Stomach smooth muscle (tissue), 2 donors: Measurements from ENCODE around the gene MED12L.

Experiments
- H3K27ac ChIP-seq: one replicate; pipeline ENCODE4 v1.7.0; 2013; ENCODE audit warnings: mild to moderate bottlenecking, low read length, inconsistent platforms
- H3K27me3 ChIP-seq, 2 donors: one replicate each; pipeline ENCODE4 v1.7.0; 2013; ENCODE audit warnings: low read length in 2 of 2; ENCODE audit not compliant: insufficient read depth in 2 of 2, control insufficient read depth in 1 of 2
- H3K36me3 ChIP-seq, 2 donors: one replicate each; pipeline ENCODE4 v1.7.0; 2013; ENCODE audit warnings: low read length in 2 of 2; ENCODE audit not compliant: control insufficient read depth in 2 of 2, insufficient read depth in 2 of 2
- H3K4me1 ChIP-seq: one replicate; pipeline ENCODE4 v1.7.0; 2013; ENCODE audit warnings: low read length; ENCODE audit not compliant: control insufficient read depth, insufficient read depth
- H3K4me3 ChIP-seq, 2 donors: one replicate each; pipeline ENCODE4 v1.7.0; 2013; ENCODE audit warnings: low read length in 2 of 2
- H3K9ac ChIP-seq, 2 donors: one replicate each; pipeline ENCODE4 v1.7.0; 2013; ENCODE audit warnings: low read length in 2 of 2, mild to moderate bottlenecking in 1 of 2
- H3K9me3 ChIP-seq, 2 donors: one replicate each; pipeline ENCODE4 v1.7.0; 2013; ENCODE audit warnings: low read length in 2 of 2; ENCODE audit not compliant: control insufficient read depth in 2 of 2
- donor health status: healthy.
- donor health status: Pancreatic carcinoma.

MED12L gene

DNA sequence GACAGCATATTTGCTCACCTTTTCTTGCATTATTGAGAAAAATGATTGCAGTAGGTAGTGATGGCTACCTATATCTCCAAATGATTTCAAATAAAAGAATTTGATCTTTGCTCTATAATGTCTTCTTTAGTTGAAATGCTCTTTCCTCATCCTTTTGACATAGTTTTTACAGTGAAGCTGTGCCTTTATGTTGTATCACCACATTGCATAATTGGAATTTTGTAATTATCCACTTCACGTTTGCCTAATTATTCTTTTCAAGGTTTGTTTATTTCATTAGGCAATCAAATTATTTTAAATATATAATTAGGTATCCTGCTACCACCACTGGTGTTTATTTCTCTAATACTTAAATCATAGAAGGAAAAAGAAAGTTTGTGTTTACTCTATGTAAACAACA, 265.2 kb downstream of the MED12L start:
- no peak overlapping the region for H3K27ac ChIP-seq
- no peaks in the 10 kb centered on the region for H3K27me3 ChIP-seq
- H3K36me3 ChIP-seq: no peaks in the 10 kb centered on the region
- H3K9me3 ChIP-seq: no peaks in the 10 kb centered on the region
- H3K4me1 ChIP-seq: no peaks in the 10 kb centered on the region
- no peak overlapping the region for H3K9ac ChIP-seq
- no peak overlapping the region for H3K4me3 ChIP-seq

- Histone ChIP-seq H3K9me3 (no peaks in the 10 kb centered on the region), H3K36me3 (no peaks in the 10 kb centered on the region), H3K27me3 (no peaks in the 10 kb centered on the region), H3K9ac (no peak overlapping the region), H3K27ac (no peak overlapping the region), H3K4me3 (no peak overlapping the region), H3K4me1 (no peaks in the 10 kb centered on the region)
Measured at GRCh38 chr3:151351219-151351618, 265.8 kb downstream of the MED12L start.

DNA sequence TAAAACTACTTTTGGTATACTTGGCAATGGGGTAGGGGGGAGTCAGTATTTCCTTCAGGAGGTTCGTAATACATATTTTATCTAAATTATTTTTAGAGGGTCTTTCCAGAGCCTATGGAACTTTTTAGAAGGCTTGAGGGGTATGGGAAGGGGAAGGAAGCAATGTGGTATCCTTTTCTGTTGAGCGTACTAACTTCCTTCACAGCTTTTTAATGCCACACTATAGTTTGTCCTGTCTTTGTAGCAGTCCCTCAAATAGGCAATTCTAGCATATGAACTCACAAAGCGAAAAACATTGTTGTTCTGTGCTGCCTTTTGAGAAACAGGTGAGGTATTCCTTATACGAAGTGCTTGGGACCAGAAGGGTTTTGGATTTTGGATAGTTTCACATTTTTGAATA, 266.2 kb downstream of the MED12L start:
- no peak overlapping the region for H3K4me3 ChIP-seq
- no peak overlapping the region for H3K9ac ChIP-seq
- no peaks in the 10 kb centered on the region for H3K4me1 ChIP-seq
- no peak overlapping the region for H3K27ac ChIP-seq
- no peaks in the 10 kb centered on the region for H3K36me3 ChIP-seq
- no peaks in the 10 kb centered on the region for H3K9me3 ChIP-seq
- H3K27me3 ChIP-seq: no peaks in the 10 kb centered on the region

GRCh38 chr3:151356794-151357462, 271.5 kb downstream of the MED12L start:
- Histone ChIP-seq H3K27ac (no peak overlapping the region), H3K36me3 (no peaks in the 10 kb centered on the region), H3K4me1 (no peaks in the 10 kb centered on the region), H3K4me3 (no peak overlapping the region), H3K9ac (no peak overlapping the region), H3K9me3 (no peaks in the 10 kb centered on the region), H3K27me3 (no peaks in the 10 kb centered on the region)

DNA sequence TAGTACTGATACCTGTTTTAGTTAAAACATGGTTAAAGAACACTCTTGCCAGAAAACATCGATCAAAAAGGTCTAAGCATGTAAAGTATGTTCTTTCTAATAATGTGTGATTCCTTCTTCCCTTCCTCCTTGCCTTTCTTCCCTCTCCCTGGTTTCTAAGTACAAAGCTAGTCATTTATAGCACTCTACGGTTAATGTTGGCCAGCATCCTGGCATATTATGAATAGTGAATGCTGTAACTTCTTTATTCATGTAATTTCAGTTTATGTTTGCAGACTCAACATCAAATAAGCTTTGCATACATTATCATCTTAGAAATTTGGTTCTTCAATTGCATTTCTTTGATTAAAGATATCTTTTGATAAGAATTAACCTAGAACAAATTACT, 272.0 kb downstream of the MED12L start:
- H3K36me3 ChIP-seq: no peaks in the 10 kb centered on the region
- no peaks in the 10 kb centered on the region for H3K9me3 ChIP-seq
- no peak overlapping the region for H3K9ac ChIP-seq
- no peaks in the 10 kb centered on the region for H3K4me1 ChIP-seq
- no peak overlapping the region for H3K4me3 ChIP-seq
- no peak overlapping the region for H3K27ac ChIP-seq
- no peaks in the 10 kb centered on the region for H3K27me3 ChIP-seq

DNA sequence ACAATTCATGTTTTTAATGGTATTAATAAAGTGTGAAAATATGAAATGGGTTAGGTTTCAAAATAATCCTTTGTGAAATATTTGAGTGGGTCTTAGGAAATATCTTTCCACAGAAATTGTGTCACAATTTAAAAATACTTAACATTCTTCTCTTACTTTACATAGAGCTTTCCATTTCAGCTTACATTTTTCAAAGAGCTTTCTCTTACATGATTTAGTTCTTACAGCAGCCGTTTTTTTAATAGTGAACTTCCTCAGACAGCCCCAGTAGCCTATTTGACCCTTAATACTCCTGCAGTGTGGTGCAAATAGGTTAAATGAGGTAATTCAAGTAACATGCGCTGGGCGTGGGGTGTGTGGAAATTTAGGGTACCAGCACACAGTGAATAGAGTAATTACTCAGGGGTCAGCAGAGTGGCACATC, 277.3 kb downstream of the MED12L start:
- Histone ChIP-seq H3K27me3 (no peaks in the 10 kb centered on the region), H3K9me3 (no peaks in the 10 kb centered on the region), H3K9ac (no peak overlapping the region), H3K4me3 (no peak overlapping the region), H3K4me1 (no peaks in the 10 kb centered on the region), H3K36me3 (no peaks in the 10 kb centered on the region), H3K27ac (no peak overlapping the region)

DNA sequence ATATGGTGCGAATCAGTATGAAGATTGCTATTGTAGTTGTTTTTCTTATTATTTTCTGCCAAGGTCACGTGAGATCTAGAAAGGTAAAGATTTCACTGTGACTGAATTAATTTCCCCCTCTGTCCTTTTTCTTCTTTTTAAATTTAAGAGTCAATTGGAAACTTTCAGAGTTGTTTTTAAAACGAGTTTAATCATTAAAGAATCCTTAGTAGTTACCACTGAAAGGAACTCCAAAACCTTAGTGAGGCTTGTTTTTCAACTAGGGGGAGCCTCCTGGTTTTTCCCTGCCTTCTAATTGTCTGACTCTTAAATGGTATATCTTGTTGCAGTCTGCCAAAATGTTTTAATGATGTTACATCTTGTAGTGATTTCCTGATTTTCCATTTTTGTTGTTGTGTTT, 281.5 kb downstream of the MED12L start:
- no peak overlapping the region for H3K4me3 ChIP-seq
- no peak overlapping the region for H3K27ac ChIP-seq
- no peaks in the 10 kb centered on the region for H3K27me3 ChIP-seq
- no peak overlapping the region for H3K9ac ChIP-seq
- no peaks in the 10 kb centered on the region for H3K4me1 ChIP-seq
- H3K36me3 ChIP-seq: no peaks in the 10 kb centered on the region
- no peaks in the 10 kb centered on the region for H3K9me3 ChIP-seq

GRCh38 chr3:151367448-151367847, 282.0 kb downstream of the MED12L start:
- no peak overlapping the region for H3K9ac ChIP-seq
- H3K4me1 ChIP-seq: no peaks in the 10 kb centered on the region
- no peaks in the 10 kb centered on the region for H3K27me3 ChIP-seq
- no peak overlapping the region for H3K27ac ChIP-seq
- no peak overlapping the region for H3K4me3 ChIP-seq
- no peaks in the 10 kb centered on the region for H3K9me3 ChIP-seq
- H3K36me3 ChIP-seq: no peaks in the 10 kb centered on the region

GRCh38 chr3:151371526-151371925, 286.1 kb downstream of the MED12L start:
- H3K4me3 ChIP-seq: no peak overlapping the region
- no peak overlapping the region for H3K27ac ChIP-seq
- H3K9ac ChIP-seq: no peak overlapping the region
- no peaks in the 10 kb centered on the region for H3K27me3 ChIP-seq
- no peaks in the 10 kb centered on the region for H3K36me3 ChIP-seq
- H3K9me3 ChIP-seq: no peaks in the 10 kb centered on the region
- H3K4me1 ChIP-seq: no peaks in the 10 kb centered on the region

DNA sequence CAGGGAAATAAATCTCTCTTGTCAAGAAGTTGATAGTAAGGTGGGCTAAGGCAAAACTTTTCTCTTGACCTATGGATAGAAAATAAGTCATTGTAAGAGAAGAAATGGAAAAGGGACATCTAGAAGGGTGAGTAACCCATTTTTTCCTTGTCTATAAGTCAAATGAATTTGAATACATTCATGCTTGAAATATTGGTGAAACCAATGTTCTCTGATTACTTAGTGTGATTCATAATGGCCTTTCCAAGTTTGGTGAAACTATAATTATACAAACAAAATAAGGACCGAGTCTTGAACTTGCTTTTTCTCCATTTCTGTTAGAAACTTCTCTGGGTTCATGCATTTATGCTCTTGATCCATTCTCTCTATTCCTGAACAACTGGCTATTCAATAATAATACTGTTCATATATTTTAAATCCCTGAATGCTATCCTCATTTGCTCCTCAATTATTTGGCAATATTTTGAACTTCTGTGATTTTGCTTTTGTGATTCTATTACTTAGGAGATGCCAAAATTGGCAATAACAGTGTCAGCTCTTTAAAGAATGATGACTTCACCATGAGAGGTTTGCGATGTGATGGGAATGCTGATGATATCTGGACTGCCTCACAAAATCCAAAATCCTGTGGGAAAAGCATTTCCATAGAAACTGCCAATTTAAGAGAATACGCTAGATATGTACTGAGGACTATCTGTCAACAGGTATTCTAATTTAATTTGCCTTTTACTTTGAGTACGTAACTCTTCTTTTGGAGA, 286.8 kb downstream of the MED12L start:
- Histone ChIP-seq H3K9ac (no peak overlapping the region), H3K4me3 (no peak overlapping the region), H3K4me1 (no peaks in the 10 kb centered on the region), H3K27me3 (no peaks in the 10 kb centered on the region), H3K36me3 (no peaks in the 10 kb centered on the region), H3K27ac (no peak overlapping the region), H3K9me3 (no peaks in the 10 kb centered on the region)

DNA sequence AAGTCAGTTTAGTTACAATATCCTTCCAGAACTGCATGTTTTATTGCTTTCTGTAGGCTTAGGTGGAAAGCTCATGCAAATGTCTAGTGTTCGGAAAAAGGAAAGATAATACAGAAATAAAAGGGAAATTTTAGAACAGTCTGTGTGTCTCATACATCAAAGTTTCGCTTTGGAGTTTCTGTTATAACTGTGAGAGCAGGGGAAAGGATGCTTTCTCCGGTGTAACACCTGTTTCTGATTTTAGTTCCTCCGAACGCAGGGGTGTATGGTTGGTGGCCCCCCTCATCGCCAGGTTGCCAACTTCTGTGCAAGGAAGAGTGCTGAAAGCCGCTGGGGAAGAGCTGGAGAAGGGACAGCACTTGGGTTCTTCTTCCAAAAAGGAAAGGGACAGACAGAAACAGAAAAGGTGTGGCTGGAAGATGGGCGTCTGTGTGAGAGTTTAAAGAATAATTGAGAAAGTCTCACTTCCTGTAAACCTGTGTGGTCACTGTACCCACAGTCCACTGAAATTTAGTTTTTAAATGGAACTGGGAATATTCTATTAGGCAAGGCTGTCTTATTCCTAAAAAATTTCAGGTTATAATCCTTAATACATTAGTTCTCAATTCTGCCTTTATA, 292.4 kb downstream of the MED12L start:
- no peaks in the 10 kb centered on the region for H3K9me3 ChIP-seq
- no peaks in the 10 kb centered on the region for H3K36me3 ChIP-seq
- no peak overlapping the region for H3K4me3 ChIP-seq
- H3K27ac ChIP-seq: no peak overlapping the region
- H3K27me3 ChIP-seq: no peaks in the 10 kb centered on the region
- no peak overlapping the region for H3K9ac ChIP-seq
- no peaks in the 10 kb centered on the region for H3K4me1 ChIP-seq
